ENCODE measurements around the gene EXOC4.

- TF ChIP-seq CTCF (conservative IDR thresholded peaks at IDR 0.05 in 1 of 2, IDR thresholded peaks at IDR 0.05 in 1 of 2; ENCODE audit: low read depth in 1 of 2, low read length in 2 of 2) (no peak), EZH2 (IDR thresholded peaks at IDR 0.05; ENCODE audit: low read length, missing control alignments) (no peak)
Observed at GRCh38 chr7:133746305-133746704, 493.4 kb downstream of the EXOC4 start.

All from fibroblast of lung (primary cell).